Chondrocyte (in vitro differentiated cells): ENCODE results near the gene AHNAK2. TPM values are rescaled to one million over a fixed set of nuclear protein-coding genes. Genes with fewer than 3 reads are reported as not detected.

Source experiments
- DNase-seq: peaks from one replicate; pipeline ENCODE4 v3.0.0; 2021; ENCODE audit warnings: mixed read lengths, low spot score
- H3K27ac Mint-ChIP-seq: one replicate; pipeline ENCODE4 v1.8.0; 2021; ENCODE audit warnings: mild to moderate bottlenecking, moderate library complexity, mixed read lengths; ENCODE audit not compliant: unreplicated experiment
- H3K27me3 Mint-ChIP-seq: 2 replicates; pipeline ENCODE4 v1.8.0; 2021; ENCODE audit warnings: low read depth, mixed read lengths
- H3K36me3 Mint-ChIP-seq: 2 replicates; pipeline ENCODE4 v1.8.0; 2021; ENCODE audit warnings: low read depth, mixed read lengths
- H3K4me1 Mint-ChIP-seq: 2 replicates; pipeline ENCODE4 v1.8.0; 2021; ENCODE audit warnings: low read depth, mild to moderate bottlenecking, mixed read lengths
- H3K4me3 Mint-ChIP-seq: one replicate; pipeline ENCODE4 v1.8.0; 2021; ENCODE audit warnings: mild to moderate bottlenecking, moderate library complexity, mixed read lengths; ENCODE audit not compliant: unreplicated experiment
- H3K9me3 Mint-ChIP-seq: 2 replicates; pipeline ENCODE4 v1.8.0; 2021; ENCODE audit warnings: low read depth, mixed read lengths
- CTCF ChIP-seq: fragments of 200-600 bp; sonication (generic); IDR thresholded peaks from 2 replicates; pipeline ENCODE4 v1.5.0; 2021; ENCODE audit warnings: antibody characterized with exemption, mild to moderate bottlenecking, moderate library complexity
- total RNA-seq: library from RNA; stranded (reverse); gene quantifications from 3 replicates; pipeline ENCODE4 v1.2.1, GENCODE V29; 2021

AHNAK2 gene
- total RNA-seq, 1 donor from 2014 or later = 271 TPM

GRCh38 chr14:104980611-104981531 is 2.7 kb upstream of the AHNAK2 start:
- Mint-ChIP-seq H3K4me3 (no peak overlapping the region), H3K27ac (no peak overlapping the region), H3K4me1 (peaks cover 35% of the 10 kb centered on the region), H3K36me3 (no peaks in the 10 kb centered on the region), H3K9me3 (no peaks in the 10 kb centered on the region), H3K27me3 (no peaks in the 10 kb centered on the region)
- peak; percentile 76 for DNase-seq
- no peak for TF ChIP-seq CTCF

- TF ChIP-seq CTCF = no peak
- Mint-ChIP-seq H3K4me1 (peaks cover 35% of the 10 kb centered on the region), H3K36me3 (no peaks in the 10 kb centered on the region), H3K27me3 (no peaks in the 10 kb centered on the region), H3K9me3 (no peaks in the 10 kb centered on the region), H3K4me3 (no peak overlapping the region), H3K27ac (peak overlapping the region; percentile 29)
- DNase-seq = peak; percentile 83
Observed at GRCh38 chr14:104979758-104980610, 1.8 kb upstream of the AHNAK2 start.

- H3K4me1 Mint-ChIP-seq = peaks cover 44% of the 10 kb centered on the region
- H3K27me3 Mint-ChIP-seq = no peaks in the 10 kb centered on the region
- no peak overlapping the region for H3K27ac Mint-ChIP-seq
- TF ChIP-seq CTCF = no peak
- no peaks in the 10 kb centered on the region for H3K9me3 Mint-ChIP-seq
- peak overlapping the region; percentile 57 for H3K4me3 Mint-ChIP-seq
- peak; percentile 83 for DNase-seq
- H3K36me3 Mint-ChIP-seq = no peaks in the 10 kb centered on the region
Observed at GRCh38 chr14:104978746-104979691, 845 bp upstream of the AHNAK2 start.

- H3K9me3 Mint-ChIP-seq = no peaks in the 10 kb centered on the region
- peaks cover 60% of the 10 kb centered on the region for H3K4me1 Mint-ChIP-seq
- H3K4me3 Mint-ChIP-seq = peak overlapping the region; percentile 91
- no peak overlapping the region for H3K27ac Mint-ChIP-seq
- DNase-seq = peak; percentile 93
- no peaks in the 10 kb centered on the region for H3K27me3 Mint-ChIP-seq
- H3K36me3 Mint-ChIP-seq = no peaks in the 10 kb centered on the region
- no peak for TF ChIP-seq CTCF
Observed at GRCh38 chr14:104977008-104977680, 1.0 kb downstream of the AHNAK2 start.
